Stimulated activated naive CD8-positive, alpha-beta T cell treated with anti-CD3 and anti-CD28 coated beads, Interleukin-15, Interleukin-2, amounts not matched to agents 100 ng/mL and 50 ng/mL, for 24 hours (primary cell): ENCODE data around the gene MASP1.
"Not testable (repeated sequence)": the region's sequence is repeated elsewhere in the genome, so short reads cannot be mapped to it uniquely, and the experiment has no call there.

Experiments
- H3K27ac Mint-ChIP-seq: one replicate; pipeline ENCODE4 v1.8.0; 2021; ENCODE audit warnings: mild to moderate bottlenecking, mixed read lengths
- H3K27me3 Mint-ChIP-seq: one replicate; pipeline ENCODE4 v1.8.0; 2021; ENCODE audit warnings: mixed read lengths
- H3K36me3 Mint-ChIP-seq: one replicate; pipeline ENCODE4 v1.8.0; 2021; ENCODE audit warnings: low read depth, mixed read lengths
- H3K4me1 Mint-ChIP-seq: one replicate; pipeline ENCODE4 v1.8.0; 2021; ENCODE audit warnings: low read depth, mixed read lengths
- H3K4me3 Mint-ChIP-seq: one replicate; pipeline ENCODE4 v1.8.0; 2021; ENCODE audit warnings: mild to moderate bottlenecking, mixed read lengths
- H3K9me3 Mint-ChIP-seq: one replicate; pipeline ENCODE4 v1.8.0; 2021; ENCODE audit warnings: mixed read lengths

The MASP1 gene

GRCh38 chr3:187209491-187209890 is 82.0 kb downstream of the MASP1 start:
- Mint-ChIP-seq H3K27me3 (peaks cover 14% of the 10 kb centered on the region), H3K4me1 (no peaks in the 10 kb centered on the region), H3K4me3 (no peak overlapping the region), H3K36me3 (no peaks in the 10 kb centered on the region), H3K27ac (no peak overlapping the region), H3K9me3 (no peaks in the 10 kb centered on the region)

GRCh38 chr3:187208159-187208558 is 83.4 kb downstream of the MASP1 start:
- Mint-ChIP-seq H3K4me3 (no peak overlapping the region), H3K4me1 (no peaks in the 10 kb centered on the region)

GRCh38 chr3:187207624-187208023 is 83.9 kb downstream of the MASP1 start:
- Mint-ChIP-seq H3K27ac (no peak overlapping the region), H3K9me3 (no peaks in the 10 kb centered on the region), H3K4me1 (no peaks in the 10 kb centered on the region), H3K4me3 (no peak overlapping the region), H3K27me3 (peaks cover 16% of the 10 kb centered on the region), H3K36me3 (no peaks in the 10 kb centered on the region)

More at GRCh38 chr3:187208159-187208558, 83.4 kb downstream of the MASP1 start:
- H3K27ac Mint-ChIP-seq = no peak overlapping the region
- H3K9me3 Mint-ChIP-seq = no peaks in the 10 kb centered on the region
- peaks cover 16% of the 10 kb centered on the region for H3K27me3 Mint-ChIP-seq
- H3K36me3 Mint-ChIP-seq = no peaks in the 10 kb centered on the region

- no peaks in the 10 kb centered on the region for H3K9me3 Mint-ChIP-seq
- no peak overlapping the region for H3K27ac Mint-ChIP-seq
- H3K36me3 Mint-ChIP-seq = no peaks in the 10 kb centered on the region
- H3K4me1 Mint-ChIP-seq = no peaks in the 10 kb centered on the region
- H3K4me3 Mint-ChIP-seq = no peak overlapping the region
- peaks cover 18% of the 10 kb centered on the region for H3K27me3 Mint-ChIP-seq
Measured at GRCh38 chr3:187207062-187207461, 84.5 kb downstream of the MASP1 start.

GRCh38 chr3:187205683-187206082 is 85.9 kb downstream of the MASP1 start:
- no peaks in the 10 kb centered on the region for H3K9me3 Mint-ChIP-seq
- no peak overlapping the region for H3K4me3 Mint-ChIP-seq
- no peak overlapping the region for H3K27ac Mint-ChIP-seq
- H3K36me3 Mint-ChIP-seq = no peaks in the 10 kb centered on the region
- no peaks in the 10 kb centered on the region for H3K4me1 Mint-ChIP-seq
- peaks cover 17% of the 10 kb centered on the region for H3K27me3 Mint-ChIP-seq

GRCh38 chr3:187199463-187200050 is 92.0 kb downstream of the MASP1 start:
- not testable (repeated sequence) for H3K27ac Mint-ChIP-seq
- H3K27me3 Mint-ChIP-seq = peaks cover 20% of the 10 kb centered on the region

GRCh38 chr3:187198490-187198889 is 93.0 kb downstream of the MASP1 start:
- no peak overlapping the region for H3K27ac Mint-ChIP-seq
- H3K4me1 Mint-ChIP-seq = no peaks in the 10 kb centered on the region
- no peaks in the 10 kb centered on the region for H3K9me3 Mint-ChIP-seq
- H3K27me3 Mint-ChIP-seq = peaks cover 26% of the 10 kb centered on the region
- no peaks in the 10 kb centered on the region for H3K36me3 Mint-ChIP-seq
- no peak overlapping the region for H3K4me3 Mint-ChIP-seq

More at GRCh38 chr3:187199463-187200050, 92.0 kb downstream of the MASP1 start:
- not testable (repeated sequence) for H3K4me1 Mint-ChIP-seq, H3K9me3 Mint-ChIP-seq, H3K4me3 Mint-ChIP-seq, H3K36me3 Mint-ChIP-seq

- no peak within 1 kb of the TSS for H3K4me3 Mint-ChIP-seq
- peaks cover 36% of the 10 kb centered on the region for H3K27me3 Mint-ChIP-seq
- H3K4me1 Mint-ChIP-seq = no peaks in the 10 kb centered on the region
- H3K36me3 Mint-ChIP-seq = no peaks in the 10 kb centered on the region
- no peak within 1 kb of the TSS for H3K27ac Mint-ChIP-seq
- H3K9me3 Mint-ChIP-seq = no peaks in the 10 kb centered on the region
Measured at GRCh38 chr3:187197335-187197649, 94.2 kb downstream of the MASP1 start, which contains the start of gene RTP1. TSS of gene RTP1 (plus strand) at chr3:187197486. CDS start at chr3:187197516, 30 bp downstream.

- peaks cover 37% of the 10 kb centered on the region for H3K27me3 Mint-ChIP-seq
- H3K4me3 Mint-ChIP-seq = no peak overlapping the region
- H3K36me3 Mint-ChIP-seq = no peaks in the 10 kb centered on the region
- no peaks in the 10 kb centered on the region for H3K9me3 Mint-ChIP-seq
- no peaks in the 10 kb centered on the region for H3K4me1 Mint-ChIP-seq
- H3K27ac Mint-ChIP-seq = no peak overlapping the region
Measured at GRCh38 chr3:187196573-187197334, 94.8 kb downstream of the MASP1 start.

- no peaks in the 10 kb centered on the region for H3K9me3 Mint-ChIP-seq
- H3K36me3 Mint-ChIP-seq = no peaks in the 10 kb centered on the region
- no peak overlapping the region for H3K27ac Mint-ChIP-seq
- H3K4me3 Mint-ChIP-seq = no peak overlapping the region
- peaks cover 4% of the 10 kb centered on the region for H3K4me1 Mint-ChIP-seq
- H3K27me3 Mint-ChIP-seq = peaks cover 59% of the 10 kb centered on the region
Measured at GRCh38 chr3:187193181-187193580, 98.4 kb downstream of the MASP1 start.

- Mint-ChIP-seq H3K4me1 (peaks cover 4% of the 10 kb centered on the region), H3K36me3 (no peaks in the 10 kb centered on the region), H3K4me3 (no peak overlapping the region), H3K9me3 (no peaks in the 10 kb centered on the region), H3K27ac (no peak overlapping the region), H3K27me3 (peaks cover 66% of the 10 kb centered on the region)
Measured at GRCh38 chr3:187191271-187191670, 100.3 kb downstream of the MASP1 start.

- Mint-ChIP-seq H3K27me3 (peaks cover 58% of the 10 kb centered on the region), H3K36me3 (no peaks in the 10 kb centered on the region), H3K27ac (no peak overlapping the region), H3K4me1 (peaks cover 4% of the 10 kb centered on the region), H3K4me3 (no peak overlapping the region), H3K9me3 (no peaks in the 10 kb centered on the region)
Measured at GRCh38 chr3:187188931-187189330, 102.6 kb downstream of the MASP1 start.

- Mint-ChIP-seq H3K27me3 (peaks cover 42% of the 10 kb centered on the region), H3K9me3 (no peaks in the 10 kb centered on the region), H3K4me1 (peaks cover 4% of the 10 kb centered on the region), H3K4me3 (no peak overlapping the region), H3K36me3 (no peaks in the 10 kb centered on the region), H3K27ac (no peak overlapping the region)
Measured at GRCh38 chr3:187186801-187187421, 104.6 kb downstream of the MASP1 start.

GRCh38 chr3:187186375-187186774 is 105.2 kb downstream of the MASP1 start:
- no peaks in the 10 kb centered on the region for H3K9me3 Mint-ChIP-seq

GRCh38 chr3:187185759-187186158 is 105.8 kb downstream of the MASP1 start:
- Mint-ChIP-seq H3K4me1 (peaks cover 4% of the 10 kb centered on the region), H3K27me3 (peaks cover 31% of the 10 kb centered on the region)

More at GRCh38 chr3:187186375-187186774, 105.2 kb downstream of the MASP1 start:
- H3K4me3 Mint-ChIP-seq = no peak overlapping the region
- H3K27me3 Mint-ChIP-seq = peaks cover 37% of the 10 kb centered on the region
- H3K4me1 Mint-ChIP-seq = peaks cover 4% of the 10 kb centered on the region
- no peaks in the 10 kb centered on the region for H3K36me3 Mint-ChIP-seq
- no peak overlapping the region for H3K27ac Mint-ChIP-seq

More at GRCh38 chr3:187185759-187186158, 105.8 kb downstream of the MASP1 start:
- H3K4me3 Mint-ChIP-seq = no peak overlapping the region
- H3K36me3 Mint-ChIP-seq = no peaks in the 10 kb centered on the region
- no peak overlapping the region for H3K27ac Mint-ChIP-seq
- no peaks in the 10 kb centered on the region for H3K9me3 Mint-ChIP-seq
